Glutamatergic neuron (in vitro differentiated cells): ENCODE results near the gene CCL22. TPM values are rescaled to one million over a fixed set of nuclear protein-coding genes. Genes with fewer than 3 reads are reported as not detected.

Experiments
- DNase-seq: peaks from one replicate; pipeline ENCODE4 v3.0.0; 2022
- H3K27ac Mint-ChIP-seq: one replicate; pipeline ENCODE4 v1.8.0; 2020; ENCODE audit warnings: mild to moderate bottlenecking, mixed read lengths, inconsistent platforms; ENCODE audit not compliant: unreplicated experiment
- H3K27me3 Mint-ChIP-seq: one replicate; pipeline ENCODE4 v1.8.0; 2020; ENCODE audit warnings: mild to moderate bottlenecking, moderate library complexity, mixed read lengths, inconsistent platforms; ENCODE audit not compliant: unreplicated experiment
- H3K36me3 Mint-ChIP-seq: one replicate; pipeline ENCODE4 v1.8.0; 2020; ENCODE audit warnings: mild to moderate bottlenecking, mixed read lengths, inconsistent platforms; ENCODE audit not compliant: unreplicated experiment
- H3K4me1 Mint-ChIP-seq: one replicate; pipeline ENCODE4 v1.8.0; 2020; ENCODE audit warnings: mild to moderate bottlenecking, low read depth, mixed read lengths, inconsistent platforms; ENCODE audit not compliant: unreplicated experiment
- H3K4me3 Mint-ChIP-seq: one replicate; pipeline ENCODE4 v1.8.0; 2020; ENCODE audit warnings: mild to moderate bottlenecking, mixed read lengths, inconsistent platforms; ENCODE audit not compliant: unreplicated experiment
- H3K9me3 Mint-ChIP-seq: one replicate; pipeline ENCODE4 v1.8.0; 2020; ENCODE audit warnings: mild to moderate bottlenecking, moderate library complexity, mixed read lengths, inconsistent platforms; ENCODE audit not compliant: unreplicated experiment
- CTCF ChIP-seq: fragments of 200-600 bp; sonication (generic); IDR thresholded peaks from one replicate; pipeline ENCODE4 v1.5.0; 2021; ENCODE audit not compliant: partially characterized antibody, unreplicated experiment
- total RNA-seq: library from RNA; stranded (reverse); fragmentation: NEBNext Ultra II Directional; extraction: Animal tissue kit (Norgen Biotek cat#: 25700); gene quantifications from one replicate; pipeline ENCODE4 v1.2.1, GENCODE V29; 2021; ENCODE audit not compliant: unreplicated experiment

CCL22 gene
- total RNA-seq, 1 donor from 2014 or later: not detected

GRCh38 chr16:57377080-57377841, 18.7 kb downstream of the CCL22 start:
- Mint-ChIP-seq H3K4me3 (no peak overlapping the region), H3K9me3 (no peaks in the 10 kb centered on the region), H3K36me3 (no peaks in the 10 kb centered on the region), H3K4me1 (peaks cover 5% of the 10 kb centered on the region), H3K27me3 (peaks cover 5% of the 10 kb centered on the region), H3K27ac (no peak overlapping the region)
- TF ChIP-seq CTCF: no peak
- no peak for DNase-seq

- Mint-ChIP-seq H3K4me3 (no peak overlapping the region), H3K27me3 (peaks cover 7% of the 10 kb centered on the region), H3K36me3 (no peaks in the 10 kb centered on the region), H3K27ac (no peak overlapping the region), H3K9me3 (no peaks in the 10 kb centered on the region), H3K4me1 (no peaks in the 10 kb centered on the region)
- no peak for TF ChIP-seq CTCF
- DNase-seq: no peak
These were observed 21.0 kb downstream of the CCL22 start for GRCh38 chr16:57379579-57379978.

- no peak for TF ChIP-seq CTCF
- Mint-ChIP-seq H3K36me3 (no peaks in the 10 kb centered on the region), H3K27ac (no peak overlapping the region)
These were observed 22.3 kb downstream of the CCL22 start for GRCh38 chr16:57380671-57381462.

GRCh38 chr16:57381791-57382534, 23.4 kb downstream of the CCL22 start:
- TF ChIP-seq CTCF: no peak
- Mint-ChIP-seq H3K9me3 (no peaks in the 10 kb centered on the region), H3K4me3 (no peak overlapping the region), H3K27ac (no peak overlapping the region), H3K4me1 (no peaks in the 10 kb centered on the region), H3K36me3 (no peaks in the 10 kb centered on the region), H3K27me3 (peaks cover 5% of the 10 kb centered on the region)
- DNase-seq: no peak

More at GRCh38 chr16:57380671-57381462, 22.3 kb downstream of the CCL22 start:
- no peak for DNase-seq
- H3K9me3 Mint-ChIP-seq: no peaks in the 10 kb centered on the region
- H3K27me3 Mint-ChIP-seq: peaks cover 7% of the 10 kb centered on the region
- H3K4me3 Mint-ChIP-seq: no peak overlapping the region
- H3K4me1 Mint-ChIP-seq: no peaks in the 10 kb centered on the region
